Lung microvascular endothelial cell (primary cell): ENCODE measurements around the gene SLC8A2. TPM values are rescaled to one million over a fixed set of nuclear protein-coding genes. Genes with fewer than 3 reads are reported as not detected.
"Not testable (repeated sequence)": the region's sequence is repeated elsewhere in the genome, so short reads cannot be mapped to it uniquely, and the experiment has no call there.

Experiments used
- DNase-seq, 2 donors: peaks; one replicate each; pipeline versions ENCODE4 v3.0.0 to v3.0.0-alpha.2; 2010; ENCODE audit warnings: low read depth in 2 of 2
- total RNA-seq: library from RNA; depleted of rRNA; stranded (reverse); fragments of >200 nt; gene quantifications from 2 replicates; pipeline ENCODE4 v1.2.1, GENCODE V29; 2014

Gene SLC8A2
- total RNA-seq, 1 donor from 2014 or later, result not detected

DNA sequence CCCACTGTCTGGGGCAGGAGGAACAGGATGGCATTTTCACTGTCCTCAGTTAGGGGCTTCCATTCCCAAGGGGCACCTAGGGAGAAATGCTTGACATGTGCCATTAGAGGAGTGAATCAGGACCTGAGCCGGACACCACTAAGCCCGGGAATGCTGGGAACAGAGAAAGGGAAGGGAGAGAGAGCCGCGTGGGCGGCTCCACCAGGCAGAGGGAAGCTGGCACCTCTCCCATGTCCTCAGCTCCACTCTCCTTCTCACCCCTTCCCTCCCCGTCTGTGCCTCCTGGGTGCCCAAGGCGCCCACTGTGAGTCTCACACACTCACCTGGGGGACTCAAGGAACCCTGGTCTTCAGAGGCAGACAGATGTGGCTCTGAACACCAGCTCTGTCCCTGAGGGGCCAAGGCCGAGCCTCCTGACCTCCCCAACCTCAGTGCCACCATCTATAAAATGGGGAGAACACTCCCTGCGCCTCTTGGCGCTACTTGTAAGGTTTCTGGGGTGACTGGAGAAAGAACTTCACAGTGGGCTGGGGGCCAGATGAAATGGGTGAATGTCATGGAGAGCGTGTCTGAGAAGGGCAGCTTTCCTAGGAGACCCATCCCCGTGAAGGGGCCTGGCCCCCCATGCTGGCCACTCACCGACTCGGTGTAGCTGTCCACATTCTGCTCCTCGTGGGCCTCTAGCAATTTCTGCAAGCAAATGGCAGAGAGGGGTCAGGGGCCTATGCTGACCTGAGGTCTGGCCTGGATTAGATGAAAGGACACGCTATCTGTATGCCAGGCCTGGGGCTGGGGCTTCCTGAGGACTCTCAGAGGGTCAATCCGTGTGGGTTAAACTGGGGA lies 17.6 kb upstream of the SLC8A2 start:
- DNase-seq, result no peak

- DNase-seq, result no peak
Measured at GRCh38 chr19:47487551-47488515, 16.1 kb upstream of the SLC8A2 start.

DNA sequence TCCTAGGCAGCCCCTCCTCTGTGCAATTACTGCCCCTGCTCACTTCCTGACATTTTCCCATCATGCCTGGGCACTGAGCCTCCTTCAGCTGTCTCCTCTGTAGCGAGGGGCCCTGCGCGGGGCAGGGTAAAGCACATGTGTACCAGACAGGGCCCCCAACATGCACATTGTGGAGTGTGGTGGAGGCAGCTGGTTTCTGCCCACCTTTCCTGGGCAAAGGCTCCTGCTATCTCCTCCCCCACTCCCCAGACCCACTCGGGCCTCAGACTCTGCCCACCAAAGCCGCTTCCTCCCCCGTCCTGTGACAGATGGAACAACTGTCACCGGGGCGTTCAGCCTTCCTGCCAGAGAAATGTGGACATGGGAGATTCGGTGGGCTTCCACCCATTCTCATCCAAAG lies 15.2 kb upstream of the SLC8A2 start:
- no peak for DNase-seq

DNA sequence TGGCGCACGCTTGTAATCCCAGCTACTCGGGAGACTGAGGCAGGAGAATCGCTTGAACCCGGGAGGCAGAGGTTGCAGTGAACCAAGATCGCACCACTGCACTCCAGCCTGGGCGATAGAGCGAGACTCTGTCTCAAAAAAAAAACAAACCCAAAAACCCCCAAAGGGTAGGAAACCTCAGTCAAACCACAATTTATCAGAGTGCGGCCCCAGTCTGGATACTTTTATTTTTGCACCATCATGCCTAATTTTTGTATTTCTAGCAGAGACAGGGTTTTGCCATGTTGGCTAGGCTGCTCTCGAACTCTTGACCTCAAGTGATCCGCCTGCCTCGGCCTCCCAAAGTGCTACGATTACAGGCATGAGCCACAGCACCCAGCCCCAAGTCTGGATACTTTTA lies 14.5 kb upstream of the SLC8A2 start:
- not testable (repeated sequence) for DNase-seq

DNA sequence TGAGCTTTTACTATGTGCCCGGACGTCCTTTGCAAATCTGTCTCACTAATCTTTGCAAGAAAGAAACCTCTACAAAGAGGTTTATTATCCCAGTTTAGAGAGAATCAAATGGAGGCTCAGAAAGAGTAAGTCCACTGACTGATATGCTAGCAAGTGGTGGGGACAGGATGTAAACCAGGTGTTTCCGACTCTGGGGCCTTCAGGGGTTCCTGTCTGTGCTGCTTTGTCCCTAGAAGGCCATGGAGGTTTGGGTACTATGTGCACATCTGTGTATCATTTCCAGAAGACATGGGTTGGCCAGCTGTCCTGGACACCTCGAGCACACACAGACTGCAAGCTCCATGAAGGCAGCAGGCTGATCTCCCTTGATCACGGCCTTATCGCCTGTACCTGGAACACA lies 13.5 kb upstream of the SLC8A2 start:
- no peak for DNase-seq

GRCh38 chr19:47483800-47484690 lies 12.4 kb upstream of the SLC8A2 start, which contains the start of gene KPTN:
TSS of gene KPTN (minus strand) at chr19:47484219. CDS start at chr19:47484160, 59 bp downstream.
- peak; percentile 91 to 95 for DNase-seq

- DNase-seq, result no peak
Measured at GRCh38 chr19:47483200-47483599, 11.5 kb upstream of the SLC8A2 start.

- no peak for DNase-seq
Measured at GRCh38 chr19:47481460-47482052, 9.9 kb upstream of the SLC8A2 start.

GRCh38 chr19:47480658-47481057 lies 9.0 kb upstream of the SLC8A2 start:
- no peak for DNase-seq

DNA sequence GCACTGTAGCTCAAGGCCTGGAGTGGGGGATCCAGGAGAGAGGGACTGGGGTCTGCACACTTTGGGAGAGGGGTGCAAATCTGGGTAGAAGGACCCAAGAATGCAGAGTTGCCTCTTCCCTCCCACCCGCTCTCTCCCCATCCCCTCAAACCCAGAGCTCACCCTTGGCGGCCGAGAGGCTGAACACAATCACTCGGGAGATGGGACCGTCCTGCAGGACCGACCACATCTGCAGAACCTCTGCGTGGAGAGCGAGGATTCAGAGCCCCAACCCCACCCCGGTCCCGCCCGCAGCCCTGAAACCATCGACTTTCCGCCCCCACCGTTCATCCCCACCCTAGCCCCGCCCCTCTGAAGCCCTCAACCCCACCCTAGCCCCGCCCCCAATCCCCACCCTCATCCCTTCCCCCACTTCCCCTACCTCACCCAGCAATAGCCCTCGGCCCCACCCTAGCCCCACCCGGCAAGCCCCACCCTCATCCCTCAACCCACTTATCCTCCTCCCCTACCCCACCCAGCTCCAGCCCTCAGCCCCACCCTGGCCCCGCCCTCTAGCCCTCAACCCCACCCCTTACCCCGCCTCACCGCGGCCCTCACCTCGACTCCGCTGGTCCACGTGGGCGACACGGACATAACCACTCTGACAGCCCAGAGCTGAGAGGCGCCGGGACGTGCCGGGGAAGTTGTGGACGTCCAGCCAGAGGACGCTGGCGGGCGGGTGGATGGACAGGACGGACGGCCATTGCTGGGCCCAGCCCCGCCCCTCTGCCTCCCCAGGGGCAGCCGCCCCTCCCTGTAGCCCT lies 8.2 kb upstream of the SLC8A2 start:
- peak; percentile 19 to 49 for DNase-seq

DNA sequence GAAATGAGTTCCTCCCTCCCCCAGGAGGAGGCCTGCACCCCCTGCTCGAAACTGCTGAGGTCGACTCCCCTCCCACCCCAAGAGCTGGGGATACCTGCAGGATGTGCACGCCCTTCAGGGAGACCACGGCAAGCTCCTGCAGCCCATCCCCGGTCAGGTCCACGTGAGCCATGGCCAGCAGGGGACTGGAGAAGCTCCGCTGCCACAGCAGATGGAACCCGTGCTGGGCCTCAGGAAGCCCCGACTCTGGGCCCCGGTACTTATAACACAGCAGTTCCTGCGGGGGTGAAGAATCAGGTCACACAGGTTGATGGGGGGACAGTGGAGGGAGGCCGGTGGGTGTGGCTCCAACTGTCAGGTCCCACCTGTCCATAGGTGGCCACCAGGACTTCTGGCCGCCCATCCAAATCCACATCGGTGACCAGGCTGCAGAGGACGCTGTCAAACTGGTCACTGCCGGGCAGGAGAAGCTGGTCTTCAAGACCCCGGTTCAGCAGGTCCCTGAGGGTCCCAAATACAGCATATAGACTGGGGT lies 4.8 kb upstream of the SLC8A2 start:
- DNase-seq, result no peak

GRCh38 chr19:47475465-47475864 lies 3.8 kb upstream of the SLC8A2 start:
- no peak for DNase-seq

DNA sequence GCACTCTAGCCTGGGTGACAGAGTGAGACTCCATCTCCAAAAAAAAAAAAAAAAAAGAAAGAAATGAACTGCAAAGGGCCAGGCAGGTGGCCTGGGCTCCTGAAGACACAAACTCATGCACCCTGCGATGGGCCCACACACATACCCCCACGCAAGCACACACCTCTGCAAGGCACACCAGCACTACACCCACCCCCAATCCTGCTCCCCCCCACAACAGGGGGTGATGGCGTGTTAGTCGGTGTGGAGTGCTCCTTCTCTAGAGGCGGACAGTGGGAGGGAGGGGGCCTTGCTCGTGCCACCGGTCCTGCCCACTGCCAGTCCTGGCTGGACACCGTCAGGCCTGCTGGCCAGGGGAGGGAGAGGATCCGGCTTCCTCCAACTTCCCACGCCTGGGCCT lies 1.6 kb upstream of the SLC8A2 start:
- no peak for DNase-seq

DNA sequence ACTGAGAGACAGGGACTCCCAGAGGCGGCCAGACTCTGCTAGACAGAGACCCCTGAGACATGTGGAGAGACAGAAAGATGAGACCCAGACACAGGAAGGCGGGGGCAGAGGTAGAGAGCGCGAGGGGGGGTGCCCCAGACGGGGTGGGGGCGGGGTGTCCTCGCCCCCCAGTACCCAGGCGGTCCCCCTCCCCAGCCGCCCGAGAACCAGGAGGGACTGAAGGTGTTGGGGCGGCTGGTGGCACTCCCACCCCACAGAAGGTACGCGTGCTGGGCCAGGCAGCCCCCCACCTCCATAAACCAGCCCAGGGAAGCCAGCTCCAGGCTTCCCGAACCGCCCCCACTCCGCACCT lies 336 bp downstream of the SLC8A2 start:
- no peak for DNase-seq

DNA sequence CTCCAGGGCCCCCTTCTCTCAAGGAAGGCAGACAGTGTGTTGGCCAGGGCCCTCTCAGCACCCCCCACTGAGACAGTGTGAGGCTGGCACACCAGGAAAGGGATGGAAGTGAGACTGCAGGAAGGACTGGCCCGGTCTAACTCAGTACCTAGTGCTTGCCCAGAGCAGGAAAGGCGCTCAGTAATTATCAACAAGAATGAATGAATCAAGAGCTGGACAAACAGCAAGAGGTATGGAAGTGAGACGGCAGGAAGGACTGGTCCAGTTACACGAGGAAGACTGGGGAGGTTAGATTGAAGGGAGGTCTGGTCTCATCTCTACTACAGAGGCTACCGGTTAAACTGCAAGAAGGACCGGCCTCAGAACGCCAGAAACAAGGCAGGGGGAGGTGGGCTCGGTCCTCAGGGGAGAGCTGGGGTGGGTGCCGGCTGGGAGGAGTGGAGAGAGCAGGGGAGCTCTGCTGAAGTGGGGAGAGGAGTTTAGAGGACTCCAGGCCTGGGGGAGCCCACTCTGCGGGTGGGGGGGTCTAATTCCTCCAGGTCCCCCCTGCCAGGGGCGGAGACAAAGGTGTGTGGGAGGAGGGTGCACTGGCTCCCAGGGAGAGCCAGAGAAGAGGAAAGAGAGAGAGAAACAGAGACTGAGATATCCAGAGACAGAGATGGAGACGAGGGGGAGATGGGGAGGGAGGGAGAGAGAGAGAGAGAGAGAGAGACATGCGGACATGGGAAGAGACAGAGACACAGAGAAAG lies 1.1 kb downstream of the SLC8A2 start:
- DNase-seq, result no peak

DNA sequence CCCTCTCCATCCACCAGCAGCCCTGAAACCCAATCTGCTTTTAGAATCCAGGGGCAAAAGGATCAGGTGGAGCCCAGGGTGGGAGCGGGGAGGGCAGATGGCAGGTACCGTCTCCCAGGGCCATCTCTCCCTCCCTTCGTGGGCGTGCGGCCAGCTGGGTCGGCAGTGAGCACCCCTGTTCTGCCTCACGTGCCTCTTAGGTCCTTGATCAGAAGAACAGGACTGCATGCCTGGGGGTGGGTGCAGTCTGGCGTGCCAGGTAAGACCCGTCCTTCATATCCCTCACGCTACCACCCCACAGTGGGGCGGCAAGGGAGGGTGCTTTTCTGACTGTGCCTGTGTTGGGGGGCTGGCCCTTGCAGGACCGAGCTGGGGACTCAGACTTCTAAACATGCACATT lies 2.0 kb downstream of the SLC8A2 start:
- no peak for DNase-seq

DNA sequence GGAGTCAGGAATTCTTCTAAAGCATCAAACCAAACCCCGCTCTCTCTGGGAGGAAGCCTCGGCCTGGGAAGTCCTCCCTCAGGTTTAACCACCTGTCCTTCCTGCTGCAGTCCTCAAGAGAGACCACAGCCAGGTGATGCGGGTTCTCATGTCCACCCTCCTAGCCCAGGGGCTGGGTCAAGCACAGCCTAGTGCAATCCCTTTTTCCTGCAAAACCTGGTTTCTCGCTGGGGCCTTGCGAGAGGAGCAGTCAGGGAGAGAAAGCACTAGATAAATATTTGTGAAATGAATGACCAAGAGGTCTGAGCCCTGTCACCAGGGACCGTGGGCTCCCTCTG lies 2.4 kb downstream of the SLC8A2 start:
- DNase-seq, result no peak

GRCh38 chr19:47467914-47468313 lies 3.8 kb downstream of the SLC8A2 start:
- no peak for DNase-seq

DNA sequence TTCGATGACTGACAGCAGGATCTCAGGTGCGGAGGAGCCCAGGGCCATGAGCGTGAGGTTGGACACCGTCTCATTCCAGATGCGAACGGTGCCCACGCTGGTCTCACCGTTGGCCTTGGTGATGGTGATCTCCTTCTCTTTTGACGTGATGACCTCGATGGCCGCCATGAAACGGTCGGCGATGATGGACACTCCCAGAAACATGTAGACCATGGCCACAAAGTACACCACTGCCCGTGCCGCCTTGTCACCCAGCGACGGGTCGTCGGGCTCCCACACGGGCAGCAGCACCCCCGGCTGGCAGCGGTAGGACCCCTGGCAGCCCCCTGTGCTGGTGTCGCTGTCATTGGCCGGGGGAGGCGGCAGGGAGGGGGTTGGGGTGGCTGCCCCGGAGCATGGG lies 5.7 kb downstream of the SLC8A2 start:
- no peak for DNase-seq
